HG02970 (cell line): ENCODE measurements around the gene SMAD7.

Source experiments
- ATAC-seq: cut with Tn5 transposase; IDR thresholded peaks from one replicate; pipeline ENCODE4 v1.9.1; 2021; ENCODE audit warnings: mild to moderate bottlenecking, moderate library complexity, moderate number of reproducible peaks; ENCODE audit not compliant: unreplicated experiment, low FRiP score

The SMAD7 gene

DNA sequence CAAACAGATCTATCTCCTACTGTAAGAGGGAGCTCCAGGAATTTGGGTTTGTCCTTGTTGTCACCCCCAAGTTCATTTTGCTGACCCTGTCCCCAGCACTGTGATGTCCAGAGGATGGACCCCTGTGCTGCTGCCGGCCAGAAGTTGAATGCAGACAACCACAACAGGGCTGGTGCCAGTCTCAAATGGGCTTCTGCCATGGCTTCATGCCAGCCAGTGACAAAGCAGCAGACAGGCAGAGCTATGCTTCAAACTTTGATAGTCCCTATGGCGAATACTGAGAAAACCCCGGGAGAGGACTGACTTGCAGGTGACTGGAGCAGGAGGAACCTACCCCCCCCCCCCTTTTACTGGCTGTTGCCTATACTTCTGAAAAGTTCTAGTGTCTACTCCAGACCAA lies 3.2 kb downstream of the SMAD7 start:
- no peak for ATAC-seq

DNA sequence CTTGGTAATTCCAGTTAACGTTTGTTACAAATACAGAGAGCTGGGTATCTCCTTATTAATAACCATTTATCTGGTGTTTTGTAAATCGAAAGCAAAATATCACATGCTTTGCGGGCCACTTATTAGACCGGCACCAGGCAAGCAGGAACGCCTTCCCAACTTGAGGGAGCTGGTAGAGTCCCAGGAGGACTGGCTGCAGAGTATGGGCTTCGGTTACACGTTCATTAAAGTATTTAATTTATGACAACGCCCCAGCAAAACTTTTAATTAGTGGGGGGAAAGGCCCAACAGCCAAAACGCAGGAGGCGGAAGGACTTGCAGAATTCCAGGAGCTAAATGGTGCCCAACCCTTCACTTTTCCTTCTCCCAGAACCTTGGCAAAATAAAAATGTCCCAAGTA lies 3.7 kb downstream of the SMAD7 start:
- no peak for ATAC-seq

DNA sequence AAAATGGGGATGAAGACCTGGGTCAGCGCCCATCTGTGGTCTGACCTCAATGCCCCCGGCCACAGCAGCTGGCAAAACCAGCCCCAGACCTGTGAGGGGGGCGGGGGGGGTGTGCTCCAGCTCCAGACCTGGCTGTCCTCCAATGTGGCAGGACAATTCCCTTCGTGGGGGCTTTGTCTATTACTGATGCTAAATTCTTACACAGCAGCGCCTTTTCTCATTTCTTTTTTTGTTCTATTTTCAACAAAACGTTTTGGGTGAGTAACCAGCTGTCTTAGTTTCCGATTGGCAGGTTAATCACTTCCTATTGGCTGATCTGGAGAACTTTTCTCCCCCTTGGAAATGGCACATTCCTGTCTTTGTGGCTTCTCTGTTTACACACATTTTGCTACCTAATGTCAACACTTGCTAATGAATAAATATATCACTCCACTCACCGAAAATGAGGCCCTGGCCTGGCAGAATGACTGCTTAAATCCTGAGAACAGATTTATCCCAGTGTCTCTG lies 4.4 kb downstream of the SMAD7 start:
- ATAC-seq = no peak

DNA sequence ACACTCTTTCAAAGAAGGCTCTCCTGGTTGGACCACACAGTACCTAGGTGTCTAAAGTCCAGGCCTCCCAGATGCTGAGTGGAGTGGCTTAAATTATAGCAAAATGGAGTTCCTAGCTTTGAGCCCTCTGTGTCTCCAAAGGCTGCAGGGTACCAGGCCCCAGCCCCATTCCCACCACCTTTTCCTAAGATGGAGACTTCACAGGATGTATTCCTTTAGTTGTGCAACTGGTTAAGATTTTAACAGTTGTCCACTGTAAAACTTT lies 4.9 kb downstream of the SMAD7 start:
- no peak for ATAC-seq

DNA sequence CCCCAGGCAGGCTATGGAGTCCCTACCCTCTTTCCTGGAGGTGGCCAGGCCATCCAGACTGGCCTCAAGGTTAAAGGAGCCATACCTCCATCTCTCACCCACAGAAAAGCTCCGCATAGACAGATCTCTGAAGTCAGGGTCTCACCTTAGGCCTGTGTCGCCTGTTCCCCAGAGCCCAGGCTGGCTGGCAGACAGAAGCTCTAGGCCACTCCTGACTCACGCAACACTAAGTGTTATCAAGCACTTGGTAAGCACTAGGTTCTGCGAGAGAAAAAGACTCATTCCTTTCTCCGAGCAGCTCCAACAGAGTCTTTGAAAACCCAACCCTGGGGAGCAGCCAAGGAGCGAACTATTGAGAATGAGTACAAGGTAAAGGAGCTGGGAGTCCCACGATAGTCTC lies 6.1 kb downstream of the SMAD7 start:
- no peak for ATAC-seq

DNA sequence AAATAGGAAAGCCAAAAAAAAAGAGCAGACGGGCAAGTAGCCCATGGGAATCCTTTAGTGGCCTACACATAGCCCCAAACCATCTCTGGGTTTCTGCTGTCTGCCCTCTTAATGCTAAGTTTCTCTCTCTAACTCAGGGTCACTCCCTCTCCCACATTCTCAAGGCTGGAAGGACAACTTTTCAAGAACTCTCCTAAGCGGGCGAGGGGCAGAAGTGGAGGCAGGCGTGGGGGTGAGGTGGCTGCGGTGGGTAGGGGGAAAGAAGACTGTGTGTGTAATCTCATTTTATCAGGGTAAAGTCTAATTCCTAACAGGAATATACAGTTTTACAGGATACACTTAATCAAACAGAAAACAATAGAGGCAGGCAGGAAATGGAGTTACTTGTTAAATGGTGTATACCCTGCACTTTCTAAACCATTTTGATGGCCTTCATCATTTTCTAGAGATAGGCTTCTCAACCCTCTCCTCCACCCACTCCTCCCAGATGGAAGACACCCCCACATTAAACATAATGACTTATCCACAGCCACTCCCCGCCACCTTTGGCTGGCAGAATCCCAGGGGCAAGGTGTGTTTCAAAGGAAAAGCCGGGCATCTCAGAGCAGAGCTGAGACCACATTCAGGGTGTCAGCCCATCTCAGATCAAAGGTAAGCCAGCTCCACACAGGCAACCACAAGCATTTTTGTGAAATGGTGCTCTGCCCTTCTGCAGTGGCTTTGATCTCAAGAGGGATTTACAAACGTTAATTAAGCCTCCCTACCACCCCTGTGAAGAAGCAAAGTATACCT lies 6.8 kb downstream of the SMAD7 start:
- no peak for ATAC-seq

DNA sequence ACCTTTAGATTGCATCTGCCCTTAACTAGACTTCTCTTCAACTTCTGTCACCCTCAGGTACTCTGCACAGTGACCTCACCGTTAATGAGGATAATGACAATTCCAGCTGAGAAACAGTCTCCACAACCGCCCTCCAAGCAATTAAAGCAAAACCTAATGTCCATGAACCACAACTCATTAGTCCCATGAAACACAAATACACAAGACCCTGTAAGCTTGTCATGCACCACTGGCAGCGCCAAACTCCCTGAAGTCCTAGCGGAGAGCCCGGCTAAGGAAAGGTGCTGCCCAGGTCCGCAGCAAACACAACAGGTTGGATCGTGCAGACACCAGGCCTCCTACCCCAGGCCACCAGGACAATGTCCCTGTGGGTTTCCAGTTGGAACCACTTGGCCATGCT lies 7.4 kb downstream of the SMAD7 start:
- no peak for ATAC-seq

DNA sequence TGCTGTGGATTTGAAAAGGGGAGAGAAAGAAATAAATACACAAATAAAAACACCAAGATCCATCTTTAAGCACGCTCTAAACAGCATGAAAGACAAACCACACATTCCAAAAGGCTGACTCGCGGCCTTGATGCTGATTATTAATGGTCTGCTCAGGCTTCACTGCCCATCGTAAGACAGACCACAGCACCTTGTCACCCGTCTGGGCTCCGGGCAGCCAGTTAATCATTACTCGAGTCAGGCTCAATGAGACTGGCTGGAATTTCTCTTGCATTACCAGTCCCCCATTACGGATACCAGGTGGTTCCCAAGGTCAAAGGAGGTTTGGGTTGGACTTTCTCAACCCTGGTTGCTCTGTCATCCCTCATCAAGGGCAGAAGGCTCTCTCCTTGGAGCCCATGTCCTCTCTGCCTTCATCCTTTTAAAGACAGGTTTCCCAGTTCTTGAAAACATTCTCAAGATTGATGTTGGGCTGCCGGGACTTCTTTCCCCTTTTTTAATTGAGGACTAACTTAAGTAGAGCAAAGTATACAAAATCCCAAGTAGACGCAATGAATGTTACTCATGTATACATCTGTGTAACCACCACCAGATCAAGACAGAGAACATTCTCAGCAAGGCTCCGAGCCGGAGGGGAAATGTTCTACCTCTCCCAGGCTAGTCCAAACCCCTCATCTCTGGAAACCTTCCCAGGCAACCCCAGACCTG lies 8.1 kb downstream of the SMAD7 start:
- ATAC-seq = no peak

DNA sequence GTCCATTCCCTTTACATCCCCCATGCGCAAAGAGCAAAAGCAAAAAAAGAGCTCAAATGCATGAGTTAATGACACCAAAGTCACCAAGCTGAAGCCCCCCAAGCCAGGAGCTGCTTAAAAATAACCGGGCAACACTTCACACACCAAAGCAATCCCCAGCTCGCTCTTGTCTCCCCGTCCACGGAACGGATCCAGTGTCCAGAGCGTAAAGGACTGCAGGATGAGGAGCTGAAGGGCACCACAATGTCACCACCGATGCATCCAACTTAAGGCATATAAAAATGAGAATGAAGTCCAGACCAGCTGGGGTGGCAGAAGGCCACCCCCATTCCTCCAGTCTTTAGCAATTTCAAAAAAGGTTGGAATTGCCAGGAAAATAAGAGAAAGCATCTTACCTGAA lies 8.7 kb downstream of the SMAD7 start:
- no peak for ATAC-seq

DNA sequence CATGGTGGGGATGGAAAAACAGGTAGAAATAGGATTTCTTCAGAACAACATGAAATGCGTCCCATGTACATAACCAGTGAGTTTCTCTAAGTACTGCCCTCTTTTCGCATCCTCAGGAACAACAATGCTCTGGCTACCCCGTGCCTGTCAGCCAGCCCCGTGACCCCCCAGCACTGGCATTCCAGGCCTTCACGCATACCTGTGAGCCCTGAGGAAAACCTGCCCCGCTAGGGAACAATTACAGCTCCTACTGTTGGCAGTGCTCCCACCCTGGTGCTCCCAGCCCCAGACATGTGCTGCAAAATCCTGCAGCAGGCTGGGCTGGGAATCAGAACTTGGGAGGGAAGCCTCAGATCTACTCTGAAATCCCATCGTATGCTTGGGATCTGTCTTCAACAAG lies 9.1 kb downstream of the SMAD7 start:
- ATAC-seq = no peak

DNA sequence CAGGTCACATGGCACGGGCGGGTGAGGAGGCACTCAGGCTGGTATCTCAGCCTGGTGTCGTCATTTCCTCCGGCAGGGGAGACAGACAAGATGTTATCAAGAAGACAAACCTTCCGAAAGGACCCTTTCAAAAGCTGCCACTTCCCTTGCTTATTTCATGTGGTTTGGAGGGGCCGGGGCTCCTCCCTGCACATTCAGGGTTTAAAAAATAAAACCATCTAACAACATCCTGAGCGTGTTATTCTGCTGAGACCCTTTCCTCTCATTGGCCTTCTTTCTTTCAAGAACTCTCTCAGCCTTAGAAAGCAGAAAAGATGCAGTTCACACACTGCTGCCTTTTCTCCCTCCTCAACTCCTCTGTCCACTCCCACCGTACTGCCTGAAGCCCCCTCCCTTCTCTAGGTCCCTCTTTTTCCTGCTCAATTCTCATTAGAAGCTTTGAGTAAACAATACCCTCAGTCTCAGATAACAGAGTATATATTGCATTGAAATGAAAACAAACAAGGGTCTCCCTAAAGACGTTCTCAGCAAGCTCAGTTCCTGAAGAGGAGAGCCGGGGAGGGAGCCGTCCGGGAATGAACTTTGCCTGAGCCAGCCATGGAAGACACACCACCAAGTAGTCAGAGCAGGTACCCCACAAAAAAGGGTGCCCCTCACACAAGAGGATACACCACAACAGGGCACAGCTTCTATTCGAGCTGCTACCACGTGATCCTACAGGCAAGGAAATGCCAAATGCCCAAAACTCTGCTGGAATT lies 9.7 kb downstream of the SMAD7 start:
- ATAC-seq = no peak

DNA sequence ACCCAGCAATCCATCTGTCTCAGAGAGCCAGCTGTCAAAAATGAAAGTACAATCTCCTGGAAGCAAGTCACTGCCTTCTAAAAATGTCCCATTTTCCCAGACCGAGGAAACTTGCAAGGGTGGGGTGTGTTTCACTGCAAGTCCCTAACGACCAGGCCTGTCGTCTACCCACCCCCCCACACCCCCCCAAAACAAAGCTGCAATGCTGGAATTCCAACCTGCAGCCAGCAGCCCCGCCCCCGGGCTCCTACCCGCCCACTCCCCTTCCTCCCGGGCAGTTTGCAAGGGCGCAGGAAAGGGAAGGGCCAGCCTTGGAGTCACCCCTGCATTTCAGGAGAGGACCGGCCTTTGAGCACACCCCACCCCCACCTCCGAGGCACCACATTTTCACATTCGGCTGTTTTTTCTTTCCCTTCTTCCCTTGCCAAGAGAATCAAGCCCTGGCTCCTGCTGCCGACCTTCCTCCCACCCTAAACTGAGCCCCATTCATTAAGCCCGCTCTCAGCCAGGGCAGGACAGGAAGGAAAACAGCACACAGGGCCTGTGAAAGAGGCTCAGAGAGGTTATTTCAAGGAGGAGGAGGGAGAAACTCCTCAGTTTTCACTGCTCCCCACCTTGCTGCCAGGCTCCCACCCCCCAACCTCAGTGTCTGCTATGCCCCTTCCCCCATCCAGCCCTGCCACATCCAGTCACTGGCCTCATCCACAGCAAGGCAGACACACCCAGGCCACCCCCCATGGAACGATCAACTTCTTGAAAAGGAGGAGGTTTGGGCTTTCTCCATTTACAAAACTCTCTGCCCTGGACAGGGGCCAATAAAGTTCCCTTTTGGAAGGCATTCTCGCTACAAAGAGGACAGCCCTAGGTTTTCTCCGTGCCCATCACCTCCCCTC lies 11.3 kb downstream of the SMAD7 start:
- no peak for ATAC-seq

DNA sequence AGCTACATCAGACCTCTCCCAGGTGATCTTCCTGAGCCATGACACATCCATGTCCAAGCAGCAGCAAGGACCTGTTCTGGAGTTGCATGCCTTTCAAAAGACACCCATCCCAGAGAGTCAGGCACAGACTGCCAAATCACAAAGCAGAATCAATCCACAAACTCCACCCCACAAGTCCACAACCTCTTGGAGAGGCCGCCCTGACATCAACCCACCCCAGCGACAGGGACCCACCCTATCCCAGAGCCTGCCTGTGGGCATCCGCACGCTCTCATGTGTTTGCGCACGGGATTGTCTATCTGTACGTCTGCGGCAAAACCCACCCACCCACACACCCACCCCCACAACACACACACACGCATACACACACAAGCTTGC lies 11.9 kb downstream of the SMAD7 start:
- no peak for ATAC-seq

DNA sequence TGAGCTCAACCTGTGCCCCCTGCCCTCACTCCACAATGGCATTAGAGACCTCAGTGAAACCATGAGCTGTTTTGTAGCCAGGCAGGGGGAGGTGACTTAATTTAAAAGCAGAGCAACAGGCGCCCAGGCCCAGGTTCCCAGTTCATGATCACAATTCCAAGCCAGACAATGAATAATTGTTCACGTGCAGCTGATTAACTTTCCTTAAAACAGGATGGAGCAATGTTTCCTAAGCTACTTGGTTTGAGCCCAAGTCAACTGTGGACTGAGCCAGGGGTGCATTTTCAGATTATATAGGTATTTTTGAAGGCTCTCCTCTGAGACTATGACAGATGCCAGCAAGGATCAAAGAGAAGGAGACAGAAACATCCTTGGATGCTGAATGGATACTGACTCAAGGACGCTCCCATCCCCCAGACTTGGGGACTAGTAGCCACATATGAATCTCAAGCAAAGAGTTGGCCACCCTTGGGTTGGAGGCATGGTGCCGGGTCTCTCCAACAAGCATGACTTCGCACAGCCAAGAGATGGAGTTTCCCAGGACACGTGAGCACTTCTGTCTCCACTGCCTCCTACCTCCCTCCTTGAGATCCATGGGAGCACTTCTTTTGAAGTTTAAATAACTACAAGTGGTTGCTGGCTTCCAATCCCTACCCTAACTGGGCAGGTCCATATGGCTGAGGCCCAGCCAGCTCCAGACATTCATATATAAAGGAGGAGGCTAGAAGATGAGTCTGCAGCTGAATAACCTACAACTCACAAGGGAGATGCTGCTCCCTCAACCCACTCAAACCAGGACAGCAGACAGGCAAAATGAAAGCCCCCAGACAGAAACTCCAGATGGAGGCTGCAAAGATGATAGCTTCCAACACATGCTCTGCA lies 12.7 kb downstream of the SMAD7 start:
- ATAC-seq = no peak

DNA sequence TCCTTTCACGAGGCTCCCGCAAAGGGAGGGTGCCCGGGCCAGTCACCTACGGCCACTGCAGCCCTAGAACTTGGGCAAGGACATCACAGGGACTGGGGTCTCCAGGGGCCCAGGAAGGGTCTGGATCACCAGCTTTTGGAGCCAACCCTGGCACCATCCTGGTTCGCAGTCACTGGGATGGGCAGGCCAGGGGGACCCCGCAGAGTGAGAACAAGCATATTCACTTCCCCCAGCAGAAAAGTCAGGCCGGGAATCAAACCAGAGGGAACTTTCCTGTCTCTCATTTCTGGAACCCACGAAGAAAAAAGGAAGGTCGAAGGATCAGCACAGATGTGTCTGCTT lies 15.4 kb downstream of the SMAD7 start:
- ATAC-seq = no peak

DNA sequence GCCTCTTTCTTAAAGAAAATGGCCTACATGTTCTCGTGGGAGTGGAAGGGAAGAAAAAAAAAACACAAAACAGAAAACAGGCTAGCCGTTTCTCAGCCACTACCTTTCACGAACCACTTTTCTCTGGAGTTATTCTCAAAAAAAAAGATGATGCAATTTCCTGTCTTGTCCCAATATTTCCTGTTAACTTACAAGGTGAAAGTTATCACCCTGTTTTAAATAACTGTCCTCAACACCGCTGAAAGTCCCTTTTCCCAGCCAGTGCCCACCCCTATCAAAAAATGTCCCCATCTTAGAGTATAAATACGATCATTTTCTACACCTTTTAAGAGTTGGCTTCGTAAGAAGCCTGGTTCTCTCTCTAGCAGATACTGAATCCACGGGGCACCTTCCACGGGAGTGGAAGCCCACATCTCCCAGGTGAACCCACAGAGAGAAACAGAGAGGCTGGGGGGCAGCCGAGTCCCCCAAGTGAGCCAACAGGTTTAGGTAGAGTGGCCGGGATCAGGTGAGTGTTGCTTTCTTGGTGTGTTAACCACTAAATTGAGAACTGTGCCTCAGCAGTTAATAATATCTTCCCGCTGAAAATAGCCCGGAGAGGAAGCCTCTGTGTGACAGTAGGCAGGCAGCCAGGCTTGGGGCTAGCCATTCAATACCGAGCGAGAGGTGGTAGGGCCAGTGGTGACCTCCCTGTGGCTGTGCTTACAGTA lies 15.9 kb downstream of the SMAD7 start:
- no peak for ATAC-seq

DNA sequence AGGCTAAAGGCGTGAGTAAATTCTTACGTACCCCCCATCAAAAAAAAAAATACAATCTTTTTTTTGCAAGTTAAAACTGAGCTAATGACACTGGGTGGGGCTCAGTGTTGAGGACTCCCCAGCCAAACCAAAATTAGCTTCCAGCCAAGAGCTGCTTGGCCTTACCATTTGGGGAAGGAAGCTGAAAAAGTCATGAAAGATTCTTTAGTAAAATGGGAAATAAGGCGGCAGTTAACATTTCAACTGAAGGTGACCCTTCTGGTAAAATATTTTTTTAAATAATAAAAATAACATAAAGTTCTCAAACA lies 16.4 kb downstream of the SMAD7 start:
- no peak for ATAC-seq

DNA sequence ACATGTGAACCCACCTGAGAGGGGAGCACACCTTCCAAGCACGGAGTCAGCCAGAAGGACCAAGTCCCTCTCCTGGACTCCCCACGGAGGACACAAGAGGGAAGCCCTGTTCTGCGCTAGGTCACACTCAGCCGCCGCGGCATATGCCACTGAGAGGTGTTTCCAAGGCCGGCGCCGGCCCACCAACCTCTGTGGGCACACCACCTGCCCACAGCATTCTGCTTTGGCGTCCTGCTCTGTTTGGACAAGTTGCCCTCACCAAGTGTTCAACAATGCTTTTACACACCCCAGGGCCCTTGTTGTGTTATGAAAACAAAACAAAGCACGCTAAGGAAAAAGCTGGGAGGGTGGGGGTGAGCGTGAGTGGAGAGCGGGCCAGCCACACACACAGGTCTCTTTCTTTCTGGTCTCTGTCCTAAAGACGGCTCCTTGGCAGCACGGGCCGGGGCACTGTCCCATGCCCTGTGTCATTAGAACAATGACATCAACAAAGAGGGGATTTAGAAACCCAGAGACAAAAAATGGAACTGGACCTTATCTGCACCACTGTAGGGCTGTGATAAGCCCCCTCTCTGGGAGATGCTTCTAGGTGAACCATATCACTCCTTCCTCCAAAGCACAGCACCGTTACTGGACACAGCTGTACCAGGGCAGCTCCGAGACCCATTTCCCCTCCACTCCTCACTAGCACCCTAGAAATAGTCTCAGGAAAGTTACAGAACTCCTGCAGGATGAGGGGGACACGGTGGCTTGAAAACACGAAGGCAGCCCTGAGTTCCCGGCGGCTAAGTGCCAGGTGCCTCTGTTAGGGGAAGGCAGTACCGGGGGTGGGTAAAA lies 17.0 kb downstream of the SMAD7 start:
- no peak for ATAC-seq
